CD4-positive, CD25-positive, alpha-beta regulatory T cell (primary cell): ENCODE measurements around the gene PREX1. TPM values are rescaled to one million over a fixed set of nuclear protein-coding genes. Genes with fewer than 3 reads are reported as not detected.
A peak's percentile ranks its signal among the peaks of the same experiment; 100 is the strongest.

Source experiments
- ATAC-seq, 2 donors: fragments of 150-1000 bp; cut with Tn5 transposase; one replicate each; pipeline ENCODE4 v1.10.0; 2021; ENCODE audit warnings: low read depth in 2 of 2, moderate number of reproducible peaks in 2 of 2, moderate library complexity in 1 of 2
- DNase-seq, 3 donors: peaks; one replicate each; pipeline versions ENCODE4 v3.0.0 to v3.0.0-alpha.2; 2012 to 2022; ENCODE audit warnings: mixed read lengths in 1 of 3
- H3K27ac ChIP-seq: one replicate; pipeline ENCODE4 v1.7.0; 2013; ENCODE audit warnings: mild to moderate bottlenecking, low read length; ENCODE audit not compliant: insufficient read depth, poor library complexity, severe bottlenecking
- H3K27me3 ChIP-seq: one replicate; pipeline ENCODE4 v1.7.0; 2013; ENCODE audit warnings: low read length; ENCODE audit not compliant: control insufficient read depth, insufficient read depth
- H3K36me3 ChIP-seq: one replicate; pipeline ENCODE4 v1.7.0; 2013; ENCODE audit warnings: mild to moderate bottlenecking, low read length, moderate library complexity; ENCODE audit not compliant: control insufficient read depth, insufficient read depth
- H3K4me1 ChIP-seq: 2 replicates; pipeline ENCODE4 v1.7.0; 2013; ENCODE audit warnings: mild to moderate bottlenecking, low read length; ENCODE audit not compliant: insufficient read depth, control insufficient read depth, poor library complexity, severe bottlenecking
- H3K4me3 ChIP-seq: one replicate; pipeline ENCODE4 v1.7.0; 2013; ENCODE audit warnings: low read depth, mild to moderate bottlenecking, low read length, moderate library complexity
- H3K9me3 ChIP-seq, 2 experiments: 1 replicate in 1 of 2; 2 replicates in 1 of 2; pipeline ENCODE4 v1.7.0; 2013; ENCODE audit warnings: low read length in 2 of 2, mild to moderate bottlenecking in 1 of 2, moderate library complexity in 1 of 2; ENCODE audit not compliant: control insufficient read depth in 2 of 2
- H3K27ac Mint-ChIP-seq, 3 donors: one replicate each; pipeline ENCODE4 v1.8.0; 2020 to 2022; ENCODE audit warnings: mild to moderate bottlenecking in 3 of 3, mixed read lengths in 3 of 3, moderate library complexity in 2 of 3
- H3K27me3 Mint-ChIP-seq: one replicate; pipeline ENCODE4 v1.8.0; 2022; ENCODE audit warnings: mild to moderate bottlenecking, mixed read lengths
- H3K36me3 Mint-ChIP-seq: one replicate; pipeline ENCODE4 v1.8.0; 2020; ENCODE audit warnings: mixed read lengths
- H3K4me1 Mint-ChIP-seq, 4 donors: one replicate each; pipeline ENCODE4 v1.8.0; 2020 to 2022; ENCODE audit warnings: mixed read lengths in 4 of 4, mild to moderate bottlenecking in 1 of 4
- H3K4me3 Mint-ChIP-seq, 4 donors: one replicate each; pipeline ENCODE4 v1.8.0; 2020 to 2022; ENCODE audit warnings: mild to moderate bottlenecking in 4 of 4, mixed read lengths in 4 of 4, moderate library complexity in 3 of 4
- H3K9me3 Mint-ChIP-seq, 7 donors: one replicate each; pipeline ENCODE4 v1.8.0; 2020 to 2022; ENCODE audit warnings: mixed read lengths in 7 of 7, mild to moderate bottlenecking in 3 of 7, moderate library complexity in 2 of 7
- polyA plus RNA-seq, 4 donors: library from polyadenylated mRNA; unstranded; fragments of 300-500 nt; fragmentation: Illumina TruSeq; gene quantifications; one replicate each; pipeline ENCODE4 v1.2.3, GENCODE V29; 2021
- total RNA-seq: library from RNA; stranded (reverse); gene quantifications from one replicate; pipeline ENCODE4 v1.2.3, GENCODE V29; 2022

Gene PREX1
- total and polyA plus RNA-seq, 5 donors from 2014 or later: 40.8 to 264 (median 57.0) TPM

GRCh38 chr20:48822879-48823385 is 4.9 kb downstream of the PREX1 start:
- H3K9me3 ChIP-seq: no peaks in the 10 kb centered on the region
- peak overlapping the region; percentile 82 for H3K27ac ChIP-seq
- peaks cover 27% of the 10 kb centered on the region for H3K36me3 Mint-ChIP-seq
- H3K4me3 Mint-ChIP-seq: peak overlapping the region in 2 of 4 donors; percentile 97 to 99
- H3K4me3 ChIP-seq: peak overlapping the region; percentile 90
- H3K27me3 Mint-ChIP-seq: no peaks in the 10 kb centered on the region
- H3K36me3 ChIP-seq: peaks cover 2% of the 10 kb centered on the region
- ATAC-seq: no peak
- peaks cover 5 to 60% (median 38%) of the 10 kb centered on the region in 4 donors for H3K4me1 Mint-ChIP-seq
- peaks cover 85% of the 10 kb centered on the region for H3K4me1 ChIP-seq
- DNase-seq: peak in 1 of 3 donors; percentile 43
- no peaks in the 10 kb centered on the region for H3K27me3 ChIP-seq
- no peaks in the 10 kb centered on the region for H3K9me3 Mint-ChIP-seq
- H3K27ac Mint-ChIP-seq: peak overlapping the region in 2 of 3 donors; percentile 97 to 100

- Histone ChIP-seq H3K36me3 (peaks cover 2% of the 10 kb centered on the region), H3K27me3 (no peaks in the 10 kb centered on the region), H3K9me3 (no peaks in the 10 kb centered on the region), H3K27ac (peak overlapping the region; percentile 82), H3K4me3 (peak overlapping the region; percentile 90), H3K4me1 (peaks cover 92% of the 10 kb centered on the region)
- H3K27me3 Mint-ChIP-seq: no peaks in the 10 kb centered on the region
- ATAC-seq: no peak
- H3K36me3 Mint-ChIP-seq: peaks cover 32% of the 10 kb centered on the region
- peak overlapping the region in 2 of 3 donors; percentile 97 to 100 for H3K27ac Mint-ChIP-seq
- no peak for DNase-seq
- H3K4me1 Mint-ChIP-seq: peaks cover 5 to 67% (median 42%) of the 10 kb centered on the region in 4 donors
- H3K9me3 Mint-ChIP-seq: no peaks in the 10 kb centered on the region
- H3K4me3 Mint-ChIP-seq: peak overlapping the region in 2 of 4 donors; percentile 97 to 99
These were observed 5.6 kb downstream of the PREX1 start for GRCh38 chr20:48822178-48822577.

DNA sequence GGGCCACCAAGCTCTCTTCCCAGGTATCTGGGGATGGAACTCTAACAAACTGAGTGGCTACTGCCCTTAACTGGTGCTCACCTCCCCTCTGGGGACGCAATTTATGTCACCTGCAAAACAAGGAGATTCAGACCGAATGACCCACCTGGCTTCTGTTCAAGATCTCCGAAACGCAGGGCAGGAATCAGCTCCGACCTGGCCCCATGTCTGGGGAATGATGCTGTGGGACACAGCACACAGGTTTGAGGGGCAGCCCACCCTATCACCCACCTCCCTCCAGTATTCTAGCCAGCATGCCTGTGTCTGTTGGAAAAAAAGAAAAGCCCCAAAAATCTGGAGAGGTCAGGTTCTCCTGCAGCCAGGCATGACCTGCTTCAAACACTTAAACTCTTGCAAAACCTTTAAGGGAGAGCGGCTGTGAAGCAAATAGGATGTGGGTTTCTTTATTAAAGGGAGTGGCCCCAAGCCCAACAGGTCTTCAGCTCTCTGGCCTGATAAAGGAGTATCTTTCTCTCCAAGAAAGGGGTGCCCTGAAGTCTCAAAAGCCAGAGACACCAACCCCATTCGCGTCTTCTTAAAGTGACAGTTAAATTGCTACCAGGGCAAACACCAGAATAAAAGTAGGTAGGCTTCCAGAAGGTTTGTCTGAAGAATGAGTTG is 6.4 kb downstream of the PREX1 start:
- peak overlapping the region; percentile 90 for H3K4me3 ChIP-seq
- H3K27me3 ChIP-seq: no peaks in the 10 kb centered on the region
- Mint-ChIP-seq H3K4me3 (peak overlapping the region in 2 of 4 donors; percentile 97 to 99), H3K9me3 (no peaks in the 10 kb centered on the region), H3K27ac (peak overlapping the region in 2 of 3 donors; percentile 97 to 100), H3K27me3 (no peaks in the 10 kb centered on the region), H3K36me3 (peaks cover 36% of the 10 kb centered on the region), H3K4me1 (peaks cover 3 to 75% (median 42%) of the 10 kb centered on the region in 4 donors)
- H3K36me3 ChIP-seq: peaks cover 7% of the 10 kb centered on the region
- peaks cover 97% of the 10 kb centered on the region for H3K4me1 ChIP-seq
- ATAC-seq: peak in 1 of 2 donors; percentile 11
- peak in 2 of 3 donors; percentile 42 to 74 for DNase-seq
- peak overlapping the region; percentile 82 for H3K27ac ChIP-seq
- no peaks in the 10 kb centered on the region for H3K9me3 ChIP-seq

- H3K27ac ChIP-seq: peak overlapping the region; percentile 82
- Mint-ChIP-seq H3K4me1 (peaks cover 0 to 77% (median 42%) of the 10 kb centered on the region in 4 donors), H3K36me3 (peaks cover 37% of the 10 kb centered on the region), H3K27ac (peak overlapping the region in 2 of 3 donors; percentile 97 to 100), H3K9me3 (no peaks in the 10 kb centered on the region), H3K27me3 (no peaks in the 10 kb centered on the region), H3K4me3 (peak overlapping the region in 2 of 4 donors; percentile 97 to 99)
- ATAC-seq (no peak), DNase-seq (no peak)
- H3K9me3 ChIP-seq: no peaks in the 10 kb centered on the region
- H3K27me3 ChIP-seq: no peaks in the 10 kb centered on the region
- H3K36me3 ChIP-seq: peaks cover 11% of the 10 kb centered on the region
- H3K4me3 ChIP-seq: peak overlapping the region; percentile 90
- peaks cover 100% of the 10 kb centered on the region for H3K4me1 ChIP-seq
These were observed 7.2 kb downstream of the PREX1 start for GRCh38 chr20:48820649-48820973.

GRCh38 chr20:48819821-48820648 is 7.8 kb downstream of the PREX1 start:
- DNase-seq: peak in 1 of 3 donors; percentile 55
- Mint-ChIP-seq H3K27ac (peak overlapping the region in 2 of 3 donors; percentile 97 to 100), H3K4me1 (peaks cover 0 to 71% (median 41%) of the 10 kb centered on the region in 4 donors), H3K27me3 (no peaks in the 10 kb centered on the region), H3K9me3 (no peaks in the 10 kb centered on the region), H3K4me3 (peak overlapping the region in 2 of 4 donors; percentile 97 to 99), H3K36me3 (peaks cover 37% of the 10 kb centered on the region)
- H3K4me1 ChIP-seq: peaks cover 100% of the 10 kb centered on the region
- H3K36me3 ChIP-seq: peaks cover 11% of the 10 kb centered on the region
- H3K27me3 ChIP-seq: no peaks in the 10 kb centered on the region
- H3K9me3 ChIP-seq: no peaks in the 10 kb centered on the region
- H3K4me3 ChIP-seq: peak overlapping the region; percentile 90
- ATAC-seq: no peak
- H3K27ac ChIP-seq: peak overlapping the region; percentile 82

DNA sequence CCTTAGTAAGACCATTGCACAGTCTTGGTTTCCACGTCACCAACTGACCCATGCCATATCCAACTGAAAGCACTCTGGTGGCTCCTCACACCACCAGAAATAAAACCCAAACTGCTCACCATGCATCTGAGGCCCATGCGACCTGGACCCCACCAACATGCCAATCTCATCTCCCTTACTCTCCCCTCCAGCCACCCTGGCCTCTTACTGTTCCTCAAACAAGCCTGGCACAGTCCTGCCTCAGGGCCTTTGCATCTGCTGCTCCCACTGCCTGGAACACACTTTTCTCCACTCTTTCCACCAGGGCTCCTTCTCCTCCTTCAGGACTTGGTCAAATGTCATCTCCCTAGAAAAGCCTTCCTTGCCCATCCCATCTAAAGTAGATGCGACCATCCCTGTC is 8.7 kb downstream of the PREX1 start:
- H3K4me1 ChIP-seq: peaks cover 100% of the 10 kb centered on the region
- peak overlapping the region; percentile 82 for H3K27ac ChIP-seq
- peak overlapping the region in 2 of 4 donors; percentile 97 to 99 for H3K4me3 Mint-ChIP-seq
- H3K9me3 ChIP-seq: no peaks in the 10 kb centered on the region
- ATAC-seq: no peak
- peaks cover 37% of the 10 kb centered on the region for H3K36me3 Mint-ChIP-seq
- peak overlapping the region; percentile 90 for H3K4me3 ChIP-seq
- no peaks in the 10 kb centered on the region for H3K9me3 Mint-ChIP-seq
- peak overlapping the region in 2 of 3 donors; percentile 97 to 100 for H3K27ac Mint-ChIP-seq
- peaks cover 0 to 65% (median 38%) of the 10 kb centered on the region in 4 donors for H3K4me1 Mint-ChIP-seq
- peaks cover 14% of the 10 kb centered on the region for H3K36me3 ChIP-seq
- H3K27me3 Mint-ChIP-seq: no peaks in the 10 kb centered on the region
- no peaks in the 10 kb centered on the region for H3K27me3 ChIP-seq
- no peak for DNase-seq

DNA sequence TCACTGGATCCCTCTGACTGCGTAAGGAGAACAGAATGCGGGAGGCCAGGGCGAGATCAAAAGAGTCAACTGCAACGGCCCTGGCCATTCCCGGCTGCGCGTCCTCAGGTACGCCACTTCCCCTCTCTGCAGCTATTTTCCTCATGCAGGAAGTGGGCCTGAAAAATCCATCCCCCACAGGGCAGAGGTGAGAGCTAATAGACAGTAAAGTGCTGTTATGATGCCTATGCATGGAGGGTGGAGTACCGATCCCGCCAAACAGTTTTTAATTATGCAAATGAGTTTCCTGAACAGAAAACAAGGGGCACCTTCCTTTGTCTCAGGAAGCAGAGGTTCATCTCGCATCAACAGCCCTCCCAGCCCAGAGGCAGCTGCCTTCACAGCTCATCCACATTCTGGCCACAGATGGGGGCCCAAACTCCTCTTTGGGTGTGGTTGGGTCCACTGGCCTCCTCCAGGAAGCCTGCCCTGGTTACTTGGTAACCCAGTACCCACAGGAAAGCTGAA is 9.3 kb downstream of the PREX1 start:
- H3K4me3 ChIP-seq: peak overlapping the region; percentile 90
- peaks cover 16% of the 10 kb centered on the region for H3K36me3 ChIP-seq
- ATAC-seq (peak; percentile 62 to 72), DNase-seq (peak; percentile 25 to 91 (median 54))
- peaks cover 0 to 61% (median 38%) of the 10 kb centered on the region in 4 donors for H3K4me1 Mint-ChIP-seq
- peak overlapping the region; percentile 82 for H3K27ac ChIP-seq
- H3K9me3 Mint-ChIP-seq: no peaks in the 10 kb centered on the region
- peaks cover 37% of the 10 kb centered on the region for H3K36me3 Mint-ChIP-seq
- no peaks in the 10 kb centered on the region for H3K9me3 ChIP-seq
- H3K27ac Mint-ChIP-seq: peak overlapping the region in 2 of 3 donors; percentile 97 to 100
- no peaks in the 10 kb centered on the region for H3K27me3 ChIP-seq
- H3K4me1 ChIP-seq: peaks cover 100% of the 10 kb centered on the region
- no peaks in the 10 kb centered on the region for H3K27me3 Mint-ChIP-seq
- peak overlapping the region in 2 of 4 donors; percentile 97 to 99 for H3K4me3 Mint-ChIP-seq
